ENCODE results near the gene CFAP299.

DNA sequence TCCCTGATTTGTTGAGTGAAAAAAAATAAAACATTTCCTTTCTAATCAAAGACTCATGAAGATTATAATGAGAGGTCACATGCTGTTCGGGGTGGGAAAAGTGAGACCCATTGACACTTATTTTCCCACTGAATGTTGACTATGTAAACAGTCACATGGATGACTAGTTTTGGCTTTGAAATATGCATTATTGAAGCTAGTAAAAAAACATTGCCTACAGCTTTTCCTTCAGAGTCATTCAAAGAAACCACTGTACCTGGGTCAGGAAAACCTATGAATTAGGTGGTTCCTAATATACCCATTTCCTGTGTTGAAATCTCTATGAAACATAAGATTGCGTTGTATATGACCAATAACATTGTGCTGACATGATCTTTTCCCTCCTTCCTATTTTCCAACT, 251.2 kb downstream of the CFAP299 start:
- TF ChIP-seq POLR2A (IDR thresholded peaks at IDR 0.05) = no peak
- TF ChIP-seq, protein P1, sequence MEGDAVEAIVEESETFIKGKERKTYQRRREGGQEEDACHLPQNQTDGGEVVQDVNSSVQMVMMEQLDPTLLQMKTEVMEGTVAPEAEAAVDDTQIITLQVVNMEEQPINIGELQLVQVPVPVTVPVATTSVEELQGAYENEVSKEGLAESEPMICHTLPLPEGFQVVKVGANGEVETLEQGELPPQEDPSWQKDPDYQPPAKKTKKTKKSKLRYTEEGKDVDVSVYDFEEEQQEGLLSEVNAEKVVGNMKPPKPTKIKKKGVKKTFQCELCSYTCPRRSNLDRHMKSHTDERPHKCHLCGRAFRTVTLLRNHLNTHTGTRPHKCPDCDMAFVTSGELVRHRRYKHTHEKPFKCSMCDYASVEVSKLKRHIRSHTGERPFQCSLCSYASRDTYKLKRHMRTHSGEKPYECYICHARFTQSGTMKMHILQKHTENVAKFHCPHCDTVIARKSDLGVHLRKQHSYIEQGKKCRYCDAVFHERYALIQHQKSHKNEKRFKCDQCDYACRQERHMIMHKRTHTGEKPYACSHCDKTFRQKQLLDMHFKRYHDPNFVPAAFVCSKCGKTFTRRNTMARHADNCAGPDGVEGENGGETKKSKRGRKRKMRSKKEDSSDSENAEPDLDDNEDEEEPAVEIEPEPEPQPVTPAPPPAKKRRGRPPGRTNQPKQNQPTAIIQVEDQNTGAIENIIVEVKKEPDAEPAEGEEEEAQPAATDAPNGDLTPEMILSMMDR (IDR thresholded peaks at IDR 0.05) = no peak
